HG03159 (cell line): Measurements from ENCODE around the gene TMEM212.
"Not testable (repeated sequence)": the region's sequence is repeated elsewhere in the genome, so short reads cannot be mapped to it uniquely, and the experiment has no call there.

Experiments used
- ATAC-seq: cut with Tn5 transposase; IDR thresholded peaks from one replicate; pipeline ENCODE4 v1.9.1; 2021; ENCODE audit warnings: mild to moderate bottlenecking, moderate library complexity; ENCODE audit not compliant: unreplicated experiment

The TMEM212 gene

GRCh38 chr3:171812811-171813210, 30.3 kb upstream of the TMEM212 start:
- ATAC-seq: no peak

- no peak for ATAC-seq
Observed at GRCh38 chr3:171813278-171813896, 29.8 kb upstream of the TMEM212 start.

- no peak for ATAC-seq
Observed at GRCh38 chr3:171813897-171814460, 29.2 kb upstream of the TMEM212 start.

GRCh38 chr3:171814662-171815061, 28.5 kb upstream of the TMEM212 start:
- ATAC-seq: not testable (repeated sequence)

DNA sequence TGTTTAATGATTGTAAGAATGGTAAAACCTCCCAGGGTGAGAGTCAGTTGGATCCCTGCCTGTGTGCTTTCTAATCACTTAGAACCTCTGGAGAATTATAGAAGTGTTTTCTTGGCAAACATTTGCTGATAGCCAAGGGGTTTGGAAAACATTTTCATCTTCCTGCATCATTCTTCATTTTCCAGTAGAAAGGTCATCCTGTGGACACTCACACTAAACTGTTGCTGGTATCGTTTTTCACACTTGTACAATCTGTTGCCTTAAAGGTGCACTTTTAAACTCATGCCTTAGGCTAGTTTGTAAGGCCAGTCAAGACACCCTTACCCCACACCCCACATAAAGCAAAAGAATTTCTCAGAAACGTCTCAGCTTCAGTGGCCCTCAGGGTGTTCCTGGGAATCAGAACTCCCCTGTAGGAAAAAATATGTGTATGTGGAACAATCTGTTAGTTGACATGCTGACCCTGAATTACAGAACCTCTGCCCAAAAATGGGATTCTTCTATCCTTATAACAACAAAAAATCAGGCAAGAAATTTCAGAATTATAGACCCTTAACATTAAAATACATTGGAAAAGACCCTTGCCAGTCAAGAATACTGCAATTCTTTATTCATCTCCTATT, 27.1 kb upstream of the TMEM212 start:
- ATAC-seq: no peak

DNA sequence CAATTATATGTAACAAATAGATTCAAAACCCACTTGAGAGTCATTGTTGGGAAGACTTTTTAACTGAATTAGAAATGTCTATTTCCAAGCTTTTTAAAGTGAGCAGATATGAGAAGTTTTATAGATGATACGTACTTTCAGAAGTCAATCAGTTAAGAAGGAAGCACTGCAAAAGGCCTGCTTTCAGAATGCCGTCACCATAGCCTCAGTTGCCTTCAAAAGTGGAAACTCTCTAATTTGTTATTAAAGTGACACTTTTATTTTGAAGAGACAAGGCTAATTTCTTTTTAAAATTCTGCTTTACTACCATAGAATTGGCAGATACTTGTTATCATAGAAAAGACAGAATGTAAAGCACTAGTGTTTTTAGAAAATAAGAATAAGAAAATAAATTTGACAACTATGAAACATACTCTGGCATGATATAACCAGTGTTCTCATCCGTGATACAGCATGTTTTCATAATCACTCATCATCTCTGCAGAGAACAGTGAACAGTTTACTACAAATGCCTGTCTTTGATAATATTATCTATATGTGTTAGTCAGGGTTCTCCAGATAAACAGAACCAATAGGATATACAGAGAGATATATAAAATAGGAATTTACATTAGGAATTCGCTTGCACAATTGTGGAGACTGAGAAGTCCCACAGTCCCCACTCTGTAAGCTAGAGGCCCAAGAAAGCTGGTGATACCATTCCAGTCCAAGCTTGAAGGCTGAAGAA, 25.9 kb upstream of the TMEM212 start:
- ATAC-seq: no peak

GRCh38 chr3:171821044-171821443, 22.1 kb upstream of the TMEM212 start:
- no peak for ATAC-seq

DNA sequence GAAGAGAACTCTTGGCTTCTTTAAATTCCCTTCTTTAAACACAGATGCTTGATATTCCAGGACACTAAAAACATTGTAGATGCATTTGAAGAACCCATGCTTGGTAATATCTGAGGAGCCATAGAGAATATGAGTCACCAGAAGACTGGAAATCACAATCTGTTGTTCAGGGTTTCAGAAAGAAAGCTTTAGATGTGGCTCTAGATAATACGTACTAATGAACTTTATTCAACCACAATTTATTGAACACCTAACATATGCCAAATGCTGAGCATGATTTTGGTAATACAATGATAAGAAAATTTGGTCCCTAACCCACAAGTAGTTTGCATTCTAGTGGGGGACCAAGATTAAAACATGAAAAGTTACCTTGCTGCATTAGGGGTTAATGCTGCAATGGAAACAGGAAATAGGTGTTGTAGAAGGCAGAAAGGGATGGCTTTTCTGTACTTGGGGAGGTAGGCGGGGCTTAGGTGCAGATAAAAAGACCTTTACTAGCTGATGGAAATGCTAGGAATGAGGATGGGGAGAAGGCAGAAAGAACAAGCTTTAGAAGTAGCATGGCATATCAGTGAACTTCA, 21.3 kb upstream of the TMEM212 start:
- no peak for ATAC-seq

DNA sequence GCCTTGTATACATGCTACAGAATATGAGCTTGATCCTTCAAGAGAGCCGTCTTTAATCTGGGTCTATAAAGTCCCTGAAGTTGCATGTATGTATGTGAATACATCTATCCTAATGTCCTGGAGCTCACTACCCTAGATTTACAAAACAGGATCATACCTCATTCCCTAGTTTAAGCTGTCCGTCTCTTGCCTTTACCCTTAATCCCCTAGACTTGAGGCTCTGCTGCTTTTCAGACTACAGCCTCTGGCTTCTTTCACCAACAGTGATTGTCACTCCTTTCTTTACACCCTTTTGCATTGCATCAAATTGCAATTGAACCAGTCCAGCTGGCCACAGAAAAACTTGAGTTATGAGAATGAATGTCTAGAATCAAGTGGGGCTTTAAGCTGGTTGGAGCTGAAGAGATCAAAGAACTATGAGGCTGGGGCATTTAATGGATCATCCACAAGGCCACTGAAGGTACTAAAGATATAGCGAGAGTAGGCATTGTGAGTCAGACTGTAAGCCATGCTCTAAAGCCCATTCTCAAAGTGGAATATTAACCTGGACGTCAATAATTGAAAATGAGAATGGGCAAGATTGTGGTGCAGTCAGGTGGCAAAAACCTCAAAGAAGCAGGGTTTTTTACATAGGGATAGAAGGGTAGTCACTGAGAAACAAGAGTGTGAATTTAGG, 20.6 kb upstream of the TMEM212 start:
- peak; percentile 67 for ATAC-seq

DNA sequence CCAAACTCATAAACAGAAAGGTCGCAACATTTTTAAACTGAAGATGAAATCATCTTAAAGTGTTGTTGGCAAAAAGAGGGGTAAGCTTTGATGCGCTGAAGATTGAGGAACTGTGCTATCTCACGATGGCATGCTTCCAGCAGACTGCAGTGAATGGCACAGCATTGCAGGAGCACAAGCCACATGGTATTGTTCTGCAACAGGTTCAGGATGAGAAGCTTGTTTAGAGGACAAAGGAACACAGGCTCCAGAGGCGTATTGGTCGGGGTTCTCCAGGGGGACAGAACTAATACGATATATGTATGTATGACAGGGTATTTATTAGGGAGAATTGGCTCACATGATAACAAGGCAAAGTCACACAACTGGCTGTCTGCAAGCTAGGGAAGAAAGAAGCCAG, 19.0 kb upstream of the TMEM212 start:
- ATAC-seq: no peak

GRCh38 chr3:171824824-171825221, 18.3 kb upstream of the TMEM212 start:
- no peak for ATAC-seq

DNA sequence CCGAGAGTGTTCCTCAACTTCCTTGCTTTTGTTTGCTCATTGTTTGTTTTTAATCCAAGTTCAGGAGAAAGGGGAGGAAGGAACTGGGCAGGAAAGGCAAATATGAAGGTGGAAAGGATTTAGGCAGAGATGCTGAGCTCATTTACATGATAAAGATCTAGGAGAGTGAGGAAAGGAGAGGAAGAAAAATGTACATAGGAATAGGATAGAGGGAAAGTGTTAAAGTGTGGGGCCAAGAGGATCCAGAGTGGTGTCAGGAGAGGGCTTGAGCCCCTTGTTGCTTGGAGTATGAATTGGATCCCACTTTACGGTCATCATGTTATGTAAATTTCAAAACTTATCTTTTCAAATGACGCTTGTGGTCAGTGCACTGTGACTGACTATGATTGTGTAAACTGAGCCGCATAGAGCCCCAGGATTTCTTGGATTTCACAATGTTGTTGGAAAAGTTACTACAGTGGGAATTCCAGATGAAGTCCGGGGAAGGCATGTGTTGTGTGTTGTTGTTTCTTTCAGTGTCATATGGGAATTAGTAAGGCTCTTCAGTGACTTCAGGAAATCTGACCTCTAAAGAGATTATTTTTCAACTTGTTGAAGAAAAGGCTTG, 17.8 kb upstream of the TMEM212 start:
- no peak for ATAC-seq

DNA sequence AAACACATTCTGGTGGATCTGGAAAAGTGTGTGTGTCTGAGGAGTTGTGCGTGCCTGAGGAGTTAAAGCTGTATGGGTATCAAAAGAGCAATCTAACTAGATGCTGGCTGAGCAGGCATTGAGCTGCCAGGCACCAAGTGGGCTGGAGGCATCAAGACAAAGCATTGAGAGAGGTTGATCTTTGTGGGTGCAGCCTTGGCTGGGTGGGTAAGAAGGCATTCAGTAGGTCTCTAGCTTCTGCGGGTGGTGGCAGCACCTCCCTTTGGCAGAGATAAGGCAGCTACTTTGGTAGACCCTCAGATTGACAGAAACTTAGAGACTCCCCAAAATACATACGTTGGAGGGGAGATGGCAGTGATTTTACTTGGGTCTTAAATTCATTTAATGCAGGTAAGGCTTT, 15.8 kb upstream of the TMEM212 start:
- ATAC-seq: no peak

- ATAC-seq: no peak
Observed at GRCh38 chr3:171827836-171828458, 15.2 kb upstream of the TMEM212 start.

GRCh38 chr3:171828902-171829770, 14.0 kb upstream of the TMEM212 start:
- no peak for ATAC-seq

- peak; percentile 54 for ATAC-seq
Observed at GRCh38 chr3:171829841-171830517, 13.2 kb upstream of the TMEM212 start.

- no peak for ATAC-seq
Observed at GRCh38 chr3:171830518-171830875, 12.7 kb upstream of the TMEM212 start.

- no peak for ATAC-seq
Observed at GRCh38 chr3:171831936-171832335, 11.2 kb upstream of the TMEM212 start.

DNA sequence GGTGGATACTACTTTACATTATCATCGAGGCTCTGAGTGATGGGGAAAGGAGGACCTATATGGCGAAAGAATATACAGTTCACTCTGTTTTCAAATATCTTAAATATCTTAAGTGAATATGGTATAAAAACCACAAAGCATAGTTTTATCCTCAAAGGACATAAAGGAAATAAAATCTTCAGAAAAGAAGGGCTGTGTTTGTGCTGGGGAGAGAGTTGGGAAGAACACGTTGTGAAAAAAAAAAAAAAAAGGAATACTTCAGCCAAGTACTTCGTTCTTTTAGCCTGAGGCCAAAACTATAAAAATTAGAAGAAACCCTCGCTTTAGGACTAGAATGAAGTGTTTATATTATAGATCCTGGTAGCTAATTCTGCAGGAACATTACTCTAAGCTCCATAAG, 10.2 kb upstream of the TMEM212 start:
- no peak for ATAC-seq
